SK-N-DZ (cell line): Measurements from ENCODE around the gene ARHGEF10L.

Experiments
- DNase-seq: peaks from one replicate; pipeline ENCODE4 v3.0.0-alpha.2; 2015; ENCODE audit warnings: low spot score

ARHGEF10L gene

GRCh38 chr1:17654519-17654918 is 115.0 kb downstream of the ARHGEF10L start:
- DNase-seq, result no peak

- DNase-seq, result no peak
These were observed 115.7 kb downstream of the ARHGEF10L start for GRCh38 chr1:17655169-17655568.

- DNase-seq, result no peak
These were observed 116.4 kb downstream of the ARHGEF10L start for GRCh38 chr1:17655922-17656321.

- DNase-seq, result no peak
These were observed 117.9 kb downstream of the ARHGEF10L start for GRCh38 chr1:17657436-17657835.

GRCh38 chr1:17658837-17659236 is 119.3 kb downstream of the ARHGEF10L start:
- DNase-seq, result no peak

- peak; percentile 59 for DNase-seq
These were observed 122.2 kb downstream of the ARHGEF10L start for GRCh38 chr1:17661546-17662157.

GRCh38 chr1:17662296-17662695 is 122.8 kb downstream of the ARHGEF10L start:
- DNase-seq, result no peak

- DNase-seq, result no peak
These were observed 123.3 kb downstream of the ARHGEF10L start for GRCh38 chr1:17662786-17663185.

GRCh38 chr1:17663646-17664045 is 124.1 kb downstream of the ARHGEF10L start:
- no peak for DNase-seq

GRCh38 chr1:17664322-17664721 is 124.8 kb downstream of the ARHGEF10L start:
- DNase-seq, result no peak

- DNase-seq, result no peak
These were observed 125.6 kb downstream of the ARHGEF10L start for GRCh38 chr1:17665054-17665453.

- DNase-seq, result peak; percentile 16
These were observed 126.6 kb downstream of the ARHGEF10L start for GRCh38 chr1:17665950-17666720.

GRCh38 chr1:17667641-17668040 is 128.1 kb downstream of the ARHGEF10L start:
- DNase-seq, result no peak

- DNase-seq, result no peak
These were observed 128.7 kb downstream of the ARHGEF10L start for GRCh38 chr1:17668195-17668594.

- DNase-seq, result no peak
These were observed 129.2 kb downstream of the ARHGEF10L start for GRCh38 chr1:17668624-17669175.

GRCh38 chr1:17669305-17669704 is 129.8 kb downstream of the ARHGEF10L start:
- no peak for DNase-seq

GRCh38 chr1:17669866-17670451 is 130.5 kb downstream of the ARHGEF10L start:
- no peak for DNase-seq

GRCh38 chr1:17670587-17671313 is 131.3 kb downstream of the ARHGEF10L start:
- DNase-seq, result no peak

GRCh38 chr1:17671314-17671705 is 131.8 kb downstream of the ARHGEF10L start:
- peak; percentile 63 for DNase-seq

GRCh38 chr1:17671741-17672140 is 132.2 kb downstream of the ARHGEF10L start:
- DNase-seq, result peak; percentile 82

GRCh38 chr1:17672226-17672625 is 132.7 kb downstream of the ARHGEF10L start:
- peak; percentile 76 for DNase-seq
